ENCODE data around the gene PKN3. TPM values are rescaled to one million over a fixed set of nuclear protein-coding genes. Genes with fewer than 3 reads are reported as not detected.

The PKN3 gene
- total RNA-seq, 1 donor from 2014 or later: 30.0 TPM

DNA sequence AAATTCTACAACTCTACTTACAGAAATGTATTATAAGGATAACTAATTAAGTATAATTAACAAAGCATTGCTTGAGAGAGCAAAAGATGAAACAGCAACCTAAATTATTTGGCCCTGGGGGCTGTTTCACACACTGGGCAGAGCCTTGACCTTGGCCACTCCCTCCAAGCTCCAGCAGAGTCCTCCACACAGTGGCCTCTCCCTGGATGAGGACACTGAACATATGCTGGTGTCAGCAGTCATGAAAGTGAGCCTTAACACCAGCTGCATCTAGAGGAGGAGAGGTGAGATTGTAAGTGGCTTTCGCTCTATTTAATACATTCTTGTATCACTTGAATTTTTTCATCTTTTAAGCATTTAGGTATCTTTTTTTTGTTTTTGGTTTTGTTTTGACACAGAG lies 44.9 kb downstream of the PKN3 start:
- peak overlapping the region; percentile 43 for H3K27ac Mint-ChIP-seq (ENCODE audit: unreplicated experiment)
- no peaks in the 10 kb centered on the region for H3K4me1 Mint-ChIP-seq
- TF ChIP-seq, protein P1, sequence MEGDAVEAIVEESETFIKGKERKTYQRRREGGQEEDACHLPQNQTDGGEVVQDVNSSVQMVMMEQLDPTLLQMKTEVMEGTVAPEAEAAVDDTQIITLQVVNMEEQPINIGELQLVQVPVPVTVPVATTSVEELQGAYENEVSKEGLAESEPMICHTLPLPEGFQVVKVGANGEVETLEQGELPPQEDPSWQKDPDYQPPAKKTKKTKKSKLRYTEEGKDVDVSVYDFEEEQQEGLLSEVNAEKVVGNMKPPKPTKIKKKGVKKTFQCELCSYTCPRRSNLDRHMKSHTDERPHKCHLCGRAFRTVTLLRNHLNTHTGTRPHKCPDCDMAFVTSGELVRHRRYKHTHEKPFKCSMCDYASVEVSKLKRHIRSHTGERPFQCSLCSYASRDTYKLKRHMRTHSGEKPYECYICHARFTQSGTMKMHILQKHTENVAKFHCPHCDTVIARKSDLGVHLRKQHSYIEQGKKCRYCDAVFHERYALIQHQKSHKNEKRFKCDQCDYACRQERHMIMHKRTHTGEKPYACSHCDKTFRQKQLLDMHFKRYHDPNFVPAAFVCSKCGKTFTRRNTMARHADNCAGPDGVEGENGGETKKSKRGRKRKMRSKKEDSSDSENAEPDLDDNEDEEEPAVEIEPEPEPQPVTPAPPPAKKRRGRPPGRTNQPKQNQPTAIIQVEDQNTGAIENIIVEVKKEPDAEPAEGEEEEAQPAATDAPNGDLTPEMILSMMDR (conservative IDR thresholded peaks at IDR 0.05): no peak
- no peak for DNase-seq (ENCODE audit: low read depth, low spot score)
- no peak overlapping the region for H3K4me3 Mint-ChIP-seq
- H3K27me3 Mint-ChIP-seq (ENCODE audit: low read depth): no peaks in the 10 kb centered on the region
- H3K36me3 Mint-ChIP-seq (ENCODE audit: low read depth): no peaks in the 10 kb centered on the region
- no peaks in the 10 kb centered on the region for H3K9me3 Mint-ChIP-seq

DNA sequence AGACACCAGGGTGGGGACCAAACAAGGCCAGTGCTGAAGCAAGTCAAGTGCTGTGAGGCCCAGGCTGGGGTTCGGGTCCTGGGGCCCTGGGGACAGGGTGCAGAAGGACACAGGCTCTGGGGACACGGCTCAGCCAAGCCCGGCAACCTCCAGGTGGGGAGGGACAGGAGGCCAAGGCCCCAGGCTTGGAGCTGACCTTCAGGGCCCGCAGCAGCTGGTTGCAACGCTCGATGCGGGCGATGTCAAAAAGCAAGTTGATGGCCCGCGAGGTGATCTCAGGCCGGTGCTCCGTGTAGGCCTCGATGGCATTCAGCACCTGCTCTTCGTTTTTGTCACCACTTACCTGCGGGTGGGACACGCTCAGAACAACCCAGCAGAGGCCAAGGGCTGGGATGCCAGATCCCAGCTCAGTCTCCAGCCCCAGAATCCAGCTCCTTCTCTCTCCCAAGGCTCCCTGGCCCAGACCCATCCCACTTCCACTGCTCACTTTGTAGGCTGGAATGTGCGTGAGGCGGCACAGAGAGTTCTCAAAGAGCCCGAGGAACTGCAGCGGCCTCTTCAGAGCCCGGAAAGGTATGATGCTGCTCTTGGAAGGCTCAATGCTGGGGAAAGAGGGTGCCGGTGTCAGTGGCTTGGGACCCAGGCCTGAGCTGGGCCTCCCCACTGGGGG lies 48.8 kb downstream of the PKN3 start:
- Mint-ChIP-seq H3K36me3 (ENCODE audit: low read depth) (no peaks in the 10 kb centered on the region), H3K4me1 (no peaks in the 10 kb centered on the region), H3K9me3 (no peaks in the 10 kb centered on the region), H3K27me3 (ENCODE audit: low read depth) (no peaks in the 10 kb centered on the region), H3K27ac (ENCODE audit: unreplicated experiment) (no peak overlapping the region), H3K4me3 (no peak overlapping the region)
- TF ChIP-seq, protein P1 (conservative IDR thresholded peaks at IDR 0.05): no peak
- DNase-seq (ENCODE audit: low read depth, low spot score): no peak

DNA sequence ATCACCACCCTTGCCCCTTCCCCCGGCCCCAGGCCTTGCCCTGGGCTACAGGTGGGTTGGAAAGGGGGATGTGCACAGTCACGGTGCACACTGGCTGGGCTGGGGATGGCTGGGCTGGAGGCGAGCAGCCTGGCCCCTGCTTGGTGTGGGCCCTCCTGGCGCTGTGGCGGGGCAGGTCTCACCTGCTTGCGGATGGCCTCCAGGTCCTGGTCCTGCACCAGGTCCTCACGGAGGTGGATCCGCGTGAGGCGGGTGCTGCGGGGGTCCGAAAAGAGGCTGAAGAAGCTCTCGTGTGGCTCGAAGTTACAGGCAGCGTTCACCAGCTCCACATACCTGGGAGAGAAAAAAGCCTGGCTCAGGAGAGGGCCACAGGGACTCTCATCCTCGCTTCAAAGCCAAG lies 51.3 kb downstream of the PKN3 start:
- TF ChIP-seq, protein P1 (conservative IDR thresholded peaks at IDR 0.05): no peak
- no peak overlapping the region for H3K27ac Mint-ChIP-seq (ENCODE audit: unreplicated experiment)

DNA sequence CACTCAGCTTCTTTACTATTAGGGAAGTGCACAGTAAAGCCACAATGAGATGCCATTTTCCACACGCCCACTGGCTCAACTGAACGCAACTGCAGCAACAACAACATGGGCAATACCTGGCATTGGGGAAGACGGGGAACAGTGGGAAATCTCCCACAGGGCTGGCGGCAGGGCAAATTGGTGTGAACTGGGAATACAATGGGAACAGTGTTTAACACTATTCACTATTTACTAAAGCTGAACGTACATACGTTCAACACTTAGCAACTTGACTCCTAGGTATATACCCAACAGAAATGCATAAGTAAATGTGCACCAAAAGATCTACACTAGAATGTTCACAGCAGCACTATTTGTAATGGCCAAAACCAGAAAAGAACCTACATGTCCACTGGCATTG lies 55.3 kb downstream of the PKN3 start:
- TF ChIP-seq, protein P1 (conservative IDR thresholded peaks at IDR 0.05): no peak
- H3K9me3 Mint-ChIP-seq: no peaks in the 10 kb centered on the region
- no peak overlapping the region for H3K4me3 Mint-ChIP-seq
- H3K36me3 Mint-ChIP-seq (ENCODE audit: low read depth): no peaks in the 10 kb centered on the region
- H3K27ac Mint-ChIP-seq (ENCODE audit: unreplicated experiment): no peak overlapping the region
- H3K4me1 Mint-ChIP-seq: no peaks in the 10 kb centered on the region
- no peak for DNase-seq (ENCODE audit: low read depth, low spot score)
- H3K27me3 Mint-ChIP-seq (ENCODE audit: low read depth): no peaks in the 10 kb centered on the region

More for the DNA sequence above, 51.3 kb downstream of the PKN3 start:
- H3K4me1 Mint-ChIP-seq: no peaks in the 10 kb centered on the region
- no peak for DNase-seq (ENCODE audit: low read depth, low spot score)
- no peak overlapping the region for H3K4me3 Mint-ChIP-seq
- no peaks in the 10 kb centered on the region for H3K27me3 Mint-ChIP-seq (ENCODE audit: low read depth)
- H3K36me3 Mint-ChIP-seq (ENCODE audit: low read depth): no peaks in the 10 kb centered on the region
- H3K9me3 Mint-ChIP-seq: no peaks in the 10 kb centered on the region

DNA sequence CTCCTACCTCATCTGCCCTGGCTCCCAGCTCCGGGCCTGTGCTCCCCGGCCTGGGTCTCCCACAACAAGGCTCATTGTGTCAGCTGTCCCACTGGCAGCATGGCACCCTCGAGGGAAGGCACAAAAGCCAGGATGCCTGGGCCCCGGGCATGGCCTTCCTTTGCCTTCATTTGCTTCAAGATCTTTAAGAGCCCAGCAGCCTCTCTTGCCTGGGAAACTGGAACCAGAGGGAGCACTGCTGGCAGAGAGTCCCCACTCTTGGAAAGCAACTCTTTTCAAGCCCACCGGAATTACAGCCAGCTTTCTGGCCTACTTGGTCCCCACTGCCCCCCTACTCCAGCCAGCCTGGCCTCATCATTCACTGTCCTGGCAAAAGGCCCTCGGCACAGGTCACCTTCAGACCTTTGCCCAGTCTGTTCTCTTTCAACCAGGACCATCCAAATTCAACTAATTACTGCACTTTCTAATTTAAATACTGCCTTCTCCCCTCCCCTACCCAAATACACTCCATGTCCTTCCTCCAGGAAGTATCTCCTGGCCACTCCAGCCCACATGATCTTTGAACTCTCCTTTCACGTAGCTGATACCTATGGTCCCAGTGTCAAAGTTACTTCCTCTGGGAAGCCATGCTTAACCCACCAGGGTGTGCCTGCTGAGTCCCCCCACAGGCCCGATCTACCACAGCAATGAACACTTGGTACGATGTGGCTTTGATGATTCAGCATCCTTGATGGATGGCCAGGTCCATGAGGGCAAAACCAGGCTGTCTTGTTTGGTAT lies 60.6 kb downstream of the PKN3 start:
- H3K27ac Mint-ChIP-seq (ENCODE audit: unreplicated experiment): peak overlapping the region; percentile 87
- TF ChIP-seq, protein P1 (conservative IDR thresholded peaks at IDR 0.05): no peak
- H3K36me3 Mint-ChIP-seq (ENCODE audit: low read depth): no peaks in the 10 kb centered on the region
- no peak overlapping the region for H3K4me3 Mint-ChIP-seq
- DNase-seq (ENCODE audit: low read depth, low spot score): no peak
- H3K4me1 Mint-ChIP-seq: no peaks in the 10 kb centered on the region
- H3K9me3 Mint-ChIP-seq: no peaks in the 10 kb centered on the region
- H3K27me3 Mint-ChIP-seq (ENCODE audit: low read depth): no peaks in the 10 kb centered on the region

Data from neural crest cell (in vitro differentiated cells).